HG02884 (cell line): ENCODE measurements around the gene CTIF.

Experiments used
- ATAC-seq: cut with Tn5 transposase; IDR thresholded peaks from one replicate; pipeline ENCODE4 v1.9.1; 2021; ENCODE audit warnings: mild to moderate bottlenecking, moderate library complexity; ENCODE audit not compliant: unreplicated experiment

CTIF gene

GRCh38 chr18:48826806-48827205 lies 288.0 kb downstream of the CTIF start:
- no peak for ATAC-seq

- ATAC-seq = no peak
These were observed 288.7 kb downstream of the CTIF start for GRCh38 chr18:48827291-48828193.

DNA sequence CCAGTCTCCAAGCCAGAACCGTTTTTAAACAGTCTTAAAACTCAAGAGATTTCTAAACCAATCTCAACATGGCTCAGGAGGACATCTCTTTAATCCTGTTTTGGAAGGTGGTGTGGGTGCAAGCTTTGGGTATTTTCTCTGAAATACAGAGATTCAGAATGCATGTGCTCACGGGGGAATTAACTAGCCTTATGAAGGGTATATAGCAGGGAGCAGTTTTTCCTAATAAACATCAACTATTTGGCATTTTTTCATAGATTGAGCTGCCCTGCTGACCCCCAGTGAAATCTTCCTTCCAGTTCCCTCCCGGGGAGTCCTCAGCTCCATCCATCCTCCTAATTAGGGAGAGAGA lies 289.3 kb downstream of the CTIF start:
- no peak for ATAC-seq

DNA sequence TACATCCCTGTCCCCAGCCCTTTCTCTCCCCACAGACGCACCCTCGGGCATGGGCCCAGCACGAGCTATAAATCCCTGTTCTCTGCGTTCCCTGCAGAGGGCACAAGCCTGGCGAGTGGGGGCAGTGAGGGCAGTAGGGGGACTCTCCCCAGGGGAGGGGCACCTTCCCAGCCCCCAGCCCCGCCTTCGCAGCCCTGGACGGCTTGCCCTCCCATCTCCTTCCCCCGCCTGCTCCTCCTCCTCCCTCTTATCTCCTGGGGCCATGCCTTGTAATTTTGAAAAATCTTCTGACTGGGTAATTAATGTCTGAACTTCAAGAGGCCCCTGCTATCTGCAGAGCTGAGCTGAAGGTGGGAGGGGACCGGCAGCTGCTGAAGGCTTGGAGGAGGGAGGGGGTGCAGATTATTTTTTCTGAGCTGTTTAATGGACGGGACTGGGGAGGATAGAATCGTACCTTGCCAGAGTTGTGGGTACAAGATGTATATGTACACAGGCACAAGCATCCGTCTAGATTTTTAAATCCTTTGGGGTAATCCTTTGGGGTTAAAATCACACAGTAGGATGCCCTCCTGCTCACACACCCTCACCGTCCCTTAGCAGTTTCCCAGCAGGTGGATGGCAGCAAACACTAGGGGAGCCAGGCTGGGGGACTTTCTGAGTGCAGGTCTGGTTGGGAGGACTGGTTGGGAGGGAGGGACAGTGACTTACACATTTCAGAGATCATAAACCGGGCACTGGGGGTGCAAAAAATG lies 290.0 kb downstream of the CTIF start:
- ATAC-seq = no peak

DNA sequence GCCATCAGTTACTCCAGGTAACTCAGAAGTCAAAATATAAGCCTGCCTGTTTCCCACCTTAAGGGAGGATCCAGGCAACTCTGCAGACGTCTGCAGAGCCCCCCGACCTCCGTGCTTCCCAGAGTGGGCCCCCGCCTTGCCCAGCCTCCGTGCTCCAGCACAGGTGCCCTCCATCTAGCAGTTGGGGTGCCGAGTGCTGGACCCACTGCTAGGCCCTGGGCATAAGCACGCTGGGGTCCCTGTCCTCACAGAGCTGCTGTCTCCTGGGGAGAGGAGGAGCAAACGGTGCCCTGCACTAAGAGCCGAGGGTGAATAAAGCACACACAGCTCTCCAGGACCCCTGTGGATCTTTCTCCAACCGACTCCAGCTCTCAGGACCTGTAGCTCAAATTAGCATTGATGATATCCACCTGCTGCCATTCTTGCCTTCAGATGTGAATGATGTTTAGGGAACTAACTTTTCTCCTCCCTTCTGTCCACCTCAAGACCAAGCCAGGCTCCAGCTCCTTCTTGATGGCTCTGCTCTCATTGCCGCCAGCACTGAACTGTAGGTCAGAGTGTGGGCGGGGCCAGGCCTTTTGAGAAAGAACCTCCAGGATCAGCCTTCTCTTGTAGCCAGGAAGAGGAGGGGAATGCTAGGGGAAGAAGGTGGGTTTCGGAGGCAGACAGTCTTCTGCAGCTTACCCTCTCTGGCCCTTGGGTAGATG lies 290.8 kb downstream of the CTIF start:
- no peak for ATAC-seq

GRCh38 chr18:48831113-48831759 lies 292.4 kb downstream of the CTIF start:
- no peak for ATAC-seq

DNA sequence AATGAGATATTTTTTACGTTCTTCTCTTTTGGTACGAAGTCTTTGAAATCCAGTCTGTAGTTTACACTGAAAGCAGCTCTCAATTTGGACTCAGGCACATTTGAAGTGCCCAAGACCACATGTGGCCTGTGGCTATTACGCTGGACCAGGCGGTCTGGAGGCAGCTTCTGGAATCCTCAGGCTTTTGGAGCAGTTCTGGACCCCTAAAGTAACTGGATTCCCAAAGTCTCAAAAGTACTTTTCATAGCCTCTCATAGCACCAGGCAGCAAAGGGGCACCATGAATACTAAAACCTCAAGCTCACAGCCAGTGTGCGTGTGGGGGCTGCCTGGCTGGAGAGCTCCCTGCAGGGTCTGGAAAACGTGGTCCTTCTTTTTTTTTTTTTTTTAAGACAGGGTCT lies 293.0 kb downstream of the CTIF start:
- no peak for ATAC-seq

GRCh38 chr18:48832938-48833700 lies 294.3 kb downstream of the CTIF start:
- ATAC-seq = no peak

GRCh38 chr18:48833701-48834412 lies 295.0 kb downstream of the CTIF start:
- peak; percentile 80 for ATAC-seq

DNA sequence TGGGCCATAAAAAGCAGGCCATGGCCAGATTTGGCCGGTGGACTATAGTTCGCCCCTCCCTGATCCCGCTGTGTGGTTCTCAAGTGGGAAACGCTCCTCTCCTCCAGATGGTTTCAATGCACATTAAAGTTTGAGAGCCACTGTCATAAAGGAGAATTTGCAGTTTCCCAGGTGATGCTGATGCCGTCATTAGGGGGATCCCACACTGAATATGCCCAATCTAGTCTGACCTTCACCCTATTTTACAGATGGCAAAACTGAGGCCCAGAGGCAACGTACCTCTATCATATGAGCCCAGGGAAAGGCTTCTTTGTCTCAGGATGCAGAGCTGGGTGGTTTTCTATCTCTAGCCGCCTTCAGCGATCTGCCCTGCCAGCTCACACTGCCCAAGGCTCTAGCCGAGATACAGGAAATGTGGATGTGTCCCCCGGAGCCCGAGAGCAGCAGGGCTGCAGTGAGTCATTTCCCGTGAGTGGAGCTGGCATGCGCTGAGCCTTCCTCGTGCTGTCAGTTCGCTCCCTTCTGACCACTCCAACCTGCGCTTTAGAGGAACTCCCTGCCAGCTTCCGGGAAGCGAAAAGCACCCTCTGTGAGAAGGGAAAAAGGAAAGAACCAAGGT lies 295.7 kb downstream of the CTIF start:
- ATAC-seq = peak; percentile 51

DNA sequence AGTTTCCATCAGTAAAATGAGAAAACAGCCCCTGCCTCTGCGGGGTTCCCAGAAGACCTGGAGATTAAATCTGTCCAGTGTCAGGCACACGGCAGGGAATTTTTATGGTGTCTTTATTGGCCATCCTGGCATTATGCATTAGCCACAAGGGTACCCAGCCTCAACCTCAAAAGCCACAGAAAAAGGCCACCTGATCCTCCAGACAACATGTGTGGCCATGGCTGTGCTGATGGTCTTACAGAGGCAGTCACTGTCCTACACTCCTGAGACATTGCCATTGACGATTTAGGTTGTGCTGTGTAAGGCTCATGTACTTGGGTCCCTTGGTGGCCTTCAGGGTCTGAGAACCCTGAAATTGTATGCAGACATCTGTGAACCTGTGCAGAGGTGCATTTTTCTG lies 296.3 kb downstream of the CTIF start:
- ATAC-seq = no peak

- no peak for ATAC-seq
These were observed 296.9 kb downstream of the CTIF start for GRCh38 chr18:48835745-48836170.

DNA sequence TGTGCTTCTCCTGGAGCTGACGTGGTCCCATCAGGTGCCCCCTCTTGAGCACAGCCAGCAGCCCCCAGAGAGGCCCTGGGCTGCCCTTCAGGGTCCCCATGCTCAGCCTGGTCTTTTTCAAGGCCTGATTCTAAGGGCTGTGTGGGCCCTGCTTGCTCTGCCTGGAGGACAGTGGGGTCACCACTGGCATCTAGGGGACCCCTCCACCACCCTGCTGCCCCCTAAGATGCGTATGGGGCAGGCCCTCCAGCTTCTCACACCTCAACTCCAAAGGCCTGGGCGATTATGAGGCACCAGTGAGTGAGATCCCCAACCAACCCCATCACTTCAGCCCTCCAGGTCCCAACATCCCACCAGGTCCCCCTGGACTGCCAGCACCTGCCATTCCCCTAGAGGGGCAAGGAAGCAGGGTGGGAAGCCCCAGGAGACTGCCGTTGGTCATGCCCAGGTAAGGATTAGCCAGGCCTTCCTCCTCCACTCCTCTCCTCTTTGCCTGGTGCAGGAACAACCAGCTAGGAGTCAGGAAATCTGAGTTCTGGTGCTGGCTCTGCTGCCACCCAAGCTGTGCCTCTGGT lies 297.5 kb downstream of the CTIF start:
- no peak for ATAC-seq

GRCh38 chr18:48836806-48837615 lies 298.2 kb downstream of the CTIF start:
- ATAC-seq = no peak

DNA sequence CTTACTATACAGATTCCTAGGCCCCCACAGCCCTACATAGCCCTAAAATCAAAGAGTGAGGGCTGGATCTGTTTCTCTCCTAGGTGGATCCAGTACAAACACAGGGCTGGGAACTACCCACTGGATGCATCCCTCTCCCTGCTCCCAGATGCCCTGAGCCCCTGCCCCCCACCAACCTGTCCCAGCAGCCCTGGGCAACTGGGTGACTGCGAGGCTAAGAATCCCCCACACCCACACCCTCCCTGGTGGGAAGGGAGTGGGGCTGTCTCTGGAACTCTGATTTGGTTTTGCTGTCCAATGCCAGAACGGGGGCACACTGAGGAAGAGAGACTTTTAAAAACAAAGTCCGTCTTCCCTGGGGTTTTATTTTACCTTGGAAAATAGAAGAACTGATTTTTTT lies 298.8 kb downstream of the CTIF start:
- ATAC-seq = no peak

DNA sequence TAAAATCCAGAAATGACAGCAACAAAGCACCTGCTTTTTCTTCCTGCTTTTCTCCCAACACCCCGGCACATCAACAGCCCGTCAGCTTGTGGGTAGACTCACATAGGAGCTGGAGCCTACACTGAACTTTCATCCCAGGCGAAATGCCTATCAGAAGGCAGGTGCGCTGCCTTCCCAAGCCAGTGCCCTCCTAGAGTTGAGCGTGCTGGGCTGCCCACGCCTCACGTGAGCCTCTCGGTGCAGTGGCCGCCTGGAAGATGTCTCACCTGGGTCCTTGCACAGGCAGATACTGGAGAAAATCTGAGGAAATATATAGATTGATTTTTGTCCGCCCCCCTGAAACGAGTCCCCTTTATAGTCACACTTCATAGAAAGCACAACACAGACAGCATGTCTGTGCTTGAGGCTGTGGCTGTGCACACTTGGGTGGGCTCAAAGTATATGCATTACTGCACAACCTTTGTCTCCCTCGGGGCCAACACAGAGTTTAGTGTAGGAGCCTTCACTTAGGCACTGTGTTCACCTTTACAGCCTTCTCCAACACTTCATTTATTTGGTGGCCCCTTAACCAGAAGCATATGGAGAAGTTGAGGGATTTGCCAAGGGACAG lies 299.4 kb downstream of the CTIF start:
- ATAC-seq = no peak

DNA sequence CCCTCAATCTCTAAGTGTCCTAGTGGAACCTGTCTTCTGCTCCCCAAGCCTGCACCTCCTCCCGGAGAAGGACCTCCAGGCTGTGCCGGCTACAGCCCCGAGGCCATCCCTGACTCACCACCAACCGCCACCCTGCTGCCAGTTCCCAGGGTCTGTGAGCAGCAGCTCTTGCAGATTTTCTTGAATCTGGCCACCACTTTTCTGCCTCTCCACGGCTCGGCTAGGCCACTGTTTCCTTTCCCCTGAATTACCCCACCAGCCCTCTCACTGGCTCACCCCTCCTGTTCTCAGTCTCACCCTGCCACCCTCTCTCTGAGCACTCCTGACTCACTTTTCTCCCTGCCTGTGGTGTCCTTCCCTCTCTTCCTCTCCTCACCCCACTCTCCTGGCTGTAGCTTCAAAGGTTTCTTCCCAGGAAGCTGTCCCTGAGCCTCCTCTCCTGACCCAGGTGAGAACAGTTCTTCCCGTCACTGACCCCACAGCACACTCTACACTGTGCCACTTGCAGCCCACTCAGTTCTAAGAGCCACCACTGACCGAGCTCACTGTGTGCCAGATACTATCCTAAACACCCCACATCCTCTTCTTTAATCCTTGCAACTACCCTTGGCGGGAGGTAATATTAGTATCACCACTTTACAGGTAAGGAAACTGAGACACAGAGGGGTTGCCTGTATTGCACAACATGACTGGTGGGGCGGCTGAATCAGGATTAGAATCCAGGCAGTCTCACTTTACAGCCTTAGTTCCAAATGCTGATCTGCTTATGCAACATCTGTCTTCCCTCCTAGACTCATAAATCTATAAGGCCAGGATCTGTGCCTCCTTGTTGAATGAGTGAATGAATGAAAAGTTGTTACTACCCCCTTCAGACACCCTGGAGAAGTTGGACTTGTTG lies 300.3 kb downstream of the CTIF start:
- no peak for ATAC-seq
